Measurements from ENCODE around the gene OCRL. TPM values are rescaled to one million over a fixed set of nuclear protein-coding genes. Genes with fewer than 3 reads are reported as not detected.

OCRL gene
- polyA plus RNA-seq (2011; rRNA removed): 26.5 and 29.6 TPM in 2 replicates
- 16.2 and 22.9 TPM in 2 replicates for polyA minus RNA-seq (2011; rRNA and poly(A)+ RNA removed)

DNA sequence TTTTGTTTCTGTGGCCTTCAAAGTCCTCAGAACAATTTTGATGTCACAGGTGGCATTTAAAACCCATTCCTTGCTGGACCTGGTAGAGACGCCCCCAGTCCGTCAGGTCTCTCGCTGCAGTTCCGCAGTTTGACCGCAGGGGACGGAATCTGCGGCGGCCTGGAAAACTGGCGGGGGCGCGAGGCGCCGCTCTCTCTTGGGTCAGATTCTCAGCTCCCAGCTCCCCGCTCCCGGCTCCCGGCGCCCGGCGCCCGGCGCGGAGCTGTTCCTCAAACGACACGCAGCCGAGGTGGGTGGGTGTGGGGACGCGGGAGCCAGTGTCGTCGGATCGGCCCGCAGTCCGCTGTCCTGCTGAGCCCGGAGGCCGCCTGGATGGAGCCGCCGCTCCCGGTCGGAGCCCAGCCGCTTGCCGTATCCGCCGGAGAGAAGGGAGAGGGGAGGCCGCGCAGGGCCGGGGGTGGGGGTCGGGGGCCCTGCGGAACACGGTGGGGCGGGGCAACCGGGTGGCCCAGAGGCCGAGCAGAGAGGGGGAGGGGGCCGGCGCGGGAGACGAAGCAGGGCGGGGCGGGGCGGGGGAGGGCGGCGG, at the start of gene OCRL:
Gene OCRL (plus strand): TSS at position 192 of the 586 bp plus-strand sequence. CDS start 181 bp downstream, at position 373.
- TF ChIP-seq, protein P1, sequence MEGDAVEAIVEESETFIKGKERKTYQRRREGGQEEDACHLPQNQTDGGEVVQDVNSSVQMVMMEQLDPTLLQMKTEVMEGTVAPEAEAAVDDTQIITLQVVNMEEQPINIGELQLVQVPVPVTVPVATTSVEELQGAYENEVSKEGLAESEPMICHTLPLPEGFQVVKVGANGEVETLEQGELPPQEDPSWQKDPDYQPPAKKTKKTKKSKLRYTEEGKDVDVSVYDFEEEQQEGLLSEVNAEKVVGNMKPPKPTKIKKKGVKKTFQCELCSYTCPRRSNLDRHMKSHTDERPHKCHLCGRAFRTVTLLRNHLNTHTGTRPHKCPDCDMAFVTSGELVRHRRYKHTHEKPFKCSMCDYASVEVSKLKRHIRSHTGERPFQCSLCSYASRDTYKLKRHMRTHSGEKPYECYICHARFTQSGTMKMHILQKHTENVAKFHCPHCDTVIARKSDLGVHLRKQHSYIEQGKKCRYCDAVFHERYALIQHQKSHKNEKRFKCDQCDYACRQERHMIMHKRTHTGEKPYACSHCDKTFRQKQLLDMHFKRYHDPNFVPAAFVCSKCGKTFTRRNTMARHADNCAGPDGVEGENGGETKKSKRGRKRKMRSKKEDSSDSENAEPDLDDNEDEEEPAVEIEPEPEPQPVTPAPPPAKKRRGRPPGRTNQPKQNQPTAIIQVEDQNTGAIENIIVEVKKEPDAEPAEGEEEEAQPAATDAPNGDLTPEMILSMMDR (IDR thresholded peaks at IDR 0.05; ENCODE audit: low read depth, low read length): peak; percentile 67
- ChIA-PET CTCF (interaction anchor here (0.7 to 0.9 kb wide), 3 partner anchors 15 to 383 kb away, joined by 3 to 4 read pairs (median 3); no protein-coding TSS in a partner anchor), POLR2A (interaction anchor here (0.6 to 0.7 kb wide), 2 partner anchors 17 to 235 kb away, joined by 3 to 4 read pairs; partner anchors contain the start of gene SMARCA1)
- H3K27me3 ChIP-seq (ENCODE audit: control insufficient read depth, insufficient read depth, low read length): no peaks in the 10 kb centered on the region
- H3K9me3 ChIP-seq (ENCODE audit: control insufficient read depth, insufficient read depth, low read length): no peaks in the 10 kb centered on the region
- DNase-seq (ENCODE audit: low read depth, low spot score): no peak
- peak within 1 kb of the TSS; percentile 70 for H3K4me3 ChIP-seq (ENCODE audit: low read depth, low read length)
- H3K27ac ChIP-seq (ENCODE audit: low read depth, low read length): no peak within 1 kb of the TSS

DNA sequence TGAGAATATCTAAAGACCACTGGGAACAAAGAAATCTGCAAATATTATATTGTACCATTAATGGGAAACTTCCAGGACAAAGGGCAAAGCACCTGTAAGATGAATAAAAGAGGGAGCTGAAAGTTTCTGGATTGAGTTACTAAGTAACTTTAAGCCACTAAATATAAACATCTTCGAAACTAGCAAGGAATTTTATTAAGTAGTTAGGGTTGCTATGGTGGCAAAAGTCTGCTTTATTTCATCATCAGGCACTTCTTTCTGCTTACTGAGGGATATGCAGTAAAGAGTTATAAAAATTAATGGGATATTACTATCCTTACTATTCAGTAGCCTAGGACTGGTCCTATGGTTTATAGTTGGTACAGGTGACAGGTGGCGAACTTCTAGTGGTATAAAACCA, 49.7 kb upstream of the OCRL start:
- Histone ChIP-seq H3K4me3 (ENCODE audit: low read depth, low read length) (no peak overlapping the region), H3K9me3 (ENCODE audit: control insufficient read depth, insufficient read depth, low read length) (no peaks in the 10 kb centered on the region), H3K27me3 (ENCODE audit: control insufficient read depth, insufficient read depth, low read length) (no peaks in the 10 kb centered on the region), H3K27ac (ENCODE audit: low read depth, low read length) (no peak overlapping the region)
- ChIA-PET POLR2A (no interaction called here), CTCF (no interaction called here)
- no peak for DNase-seq (ENCODE audit: low read depth, low spot score)
- TF ChIP-seq, protein P1 (IDR thresholded peaks at IDR 0.05; ENCODE audit: low read depth, low read length): no peak

DNA sequence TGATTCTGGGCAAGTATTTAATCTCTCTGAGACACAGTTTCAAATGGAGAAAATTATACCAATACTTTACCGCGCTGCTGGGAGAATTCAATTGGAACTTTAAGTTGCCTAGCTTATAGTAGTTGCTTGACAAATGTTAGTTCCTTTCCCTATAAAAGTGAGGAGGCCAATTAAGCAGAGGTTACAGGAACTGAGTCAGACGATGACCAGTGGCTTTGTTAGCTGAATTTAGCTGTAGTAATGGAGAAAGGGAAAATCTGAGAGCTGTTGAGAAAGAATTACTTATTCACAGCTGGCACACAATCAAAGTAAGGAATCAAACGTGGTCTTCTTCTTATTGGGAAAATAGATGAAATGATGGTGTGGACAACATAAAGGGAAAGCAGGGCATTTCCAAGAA, 46.4 kb upstream of the OCRL start:
- POLR2A ChIA-PET: no interaction called here
- Histone ChIP-seq H3K27ac (ENCODE audit: low read depth, low read length) (no peak overlapping the region), H3K9me3 (ENCODE audit: control insufficient read depth, insufficient read depth, low read length) (no peaks in the 10 kb centered on the region), H3K27me3 (ENCODE audit: control insufficient read depth, insufficient read depth, low read length) (no peaks in the 10 kb centered on the region), H3K4me3 (ENCODE audit: low read depth, low read length) (no peak overlapping the region)
- DNase-seq (ENCODE audit: low read depth, low spot score): no peak
- TF ChIP-seq, protein P1 (IDR thresholded peaks at IDR 0.05; ENCODE audit: low read depth, low read length): no peak
- CTCF ChIA-PET: no interaction called here

DNA sequence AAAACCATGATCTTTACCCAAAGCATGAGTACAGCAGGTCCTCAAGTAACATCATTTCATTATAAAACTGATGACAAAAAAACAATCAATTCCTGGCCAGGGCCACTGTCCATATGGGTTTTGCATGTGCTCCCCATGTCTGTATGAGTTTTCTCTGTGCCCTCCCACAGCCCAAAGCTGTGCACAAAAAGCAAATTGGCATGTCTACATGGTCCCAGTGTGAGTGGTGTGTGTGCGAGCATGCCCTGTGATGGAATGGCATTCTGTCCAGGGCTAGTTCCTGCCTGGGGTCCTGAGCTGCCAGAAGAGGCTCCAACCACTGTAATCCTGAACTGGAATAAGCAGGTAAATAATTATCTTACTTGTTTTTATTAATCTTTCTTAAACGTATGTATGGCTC, 45.2 kb upstream of the OCRL start:
- H3K27ac ChIP-seq (ENCODE audit: low read depth, low read length): no peak overlapping the region
- no peak overlapping the region for H3K4me3 ChIP-seq (ENCODE audit: low read depth, low read length)
- H3K27me3 ChIP-seq (ENCODE audit: control insufficient read depth, insufficient read depth, low read length): no peaks in the 10 kb centered on the region
- TF ChIP-seq, protein P1 (IDR thresholded peaks at IDR 0.05; ENCODE audit: low read depth, low read length): no peak
- ChIA-PET POLR2A (no interaction called here), CTCF (no interaction called here)
- H3K9me3 ChIP-seq (ENCODE audit: control insufficient read depth, insufficient read depth, low read length): no peaks in the 10 kb centered on the region
- DNase-seq (ENCODE audit: low read depth, low spot score): no peak

DNA sequence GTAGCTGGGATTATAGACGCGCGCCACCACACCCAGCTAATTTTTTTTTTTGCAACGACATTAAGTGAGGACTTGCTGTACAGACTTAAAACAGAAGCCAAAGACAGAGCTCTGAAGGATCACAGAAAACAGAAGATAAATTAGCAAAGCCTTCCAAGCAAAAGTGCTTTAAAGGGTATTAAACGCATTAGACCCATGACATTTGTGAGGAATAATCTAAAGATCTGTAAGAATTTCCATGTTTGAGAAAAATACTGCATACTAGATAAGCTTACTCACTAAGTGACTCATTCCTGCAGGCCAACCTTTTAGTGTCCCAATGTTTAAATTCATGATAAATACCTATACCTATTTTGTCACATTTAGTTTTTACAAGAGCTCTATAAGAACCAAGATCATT, 44.2 kb upstream of the OCRL start:
- H3K27ac ChIP-seq (ENCODE audit: low read depth, low read length): no peak overlapping the region
- no peaks in the 10 kb centered on the region for H3K9me3 ChIP-seq (ENCODE audit: control insufficient read depth, insufficient read depth, low read length)
- POLR2A ChIA-PET: no interaction called here
- DNase-seq (ENCODE audit: low read depth, low spot score): no peak
- CTCF ChIA-PET: no interaction called here
- TF ChIP-seq, protein P1 (IDR thresholded peaks at IDR 0.05; ENCODE audit: low read depth, low read length): no peak
- no peaks in the 10 kb centered on the region for H3K27me3 ChIP-seq (ENCODE audit: control insufficient read depth, insufficient read depth, low read length)
- H3K4me3 ChIP-seq (ENCODE audit: low read depth, low read length): no peak overlapping the region
